GM18907 (cell line): Measurements from ENCODE around the gene CLPTM1L.
"Not testable (repeated sequence)": the region's sequence is repeated elsewhere in the genome, so short reads cannot be mapped to it uniquely, and the experiment has no call there.

ENCODE experiments used
- ATAC-seq: cut with Tn5 transposase; IDR thresholded peaks from one replicate; pipeline ENCODE4 v1.9.1; 2021; ENCODE audit warnings: mild to moderate bottlenecking, moderate library complexity; ENCODE audit not compliant: unreplicated experiment

The CLPTM1L gene

DNA sequence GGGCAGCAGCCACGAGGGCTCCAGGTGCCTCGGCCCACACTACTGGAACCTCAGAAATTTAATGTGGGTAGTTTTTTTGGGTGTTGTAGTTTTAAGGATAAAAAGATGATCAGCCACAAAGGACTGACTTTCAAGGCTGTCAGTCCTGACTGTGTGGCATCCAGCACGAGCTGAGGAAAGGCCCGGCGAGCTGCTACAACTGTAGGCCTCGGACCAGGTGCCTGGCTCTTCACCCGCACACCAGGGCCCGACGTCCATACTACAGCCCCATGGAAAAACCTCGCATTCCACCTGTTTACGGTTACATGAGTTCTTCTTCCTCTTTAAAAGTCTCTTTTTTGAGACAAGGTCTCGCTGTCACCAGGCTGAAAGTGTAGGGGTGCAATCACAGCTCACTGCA is 2.6 kb downstream of the CLPTM1L start:
- ATAC-seq: no peak

DNA sequence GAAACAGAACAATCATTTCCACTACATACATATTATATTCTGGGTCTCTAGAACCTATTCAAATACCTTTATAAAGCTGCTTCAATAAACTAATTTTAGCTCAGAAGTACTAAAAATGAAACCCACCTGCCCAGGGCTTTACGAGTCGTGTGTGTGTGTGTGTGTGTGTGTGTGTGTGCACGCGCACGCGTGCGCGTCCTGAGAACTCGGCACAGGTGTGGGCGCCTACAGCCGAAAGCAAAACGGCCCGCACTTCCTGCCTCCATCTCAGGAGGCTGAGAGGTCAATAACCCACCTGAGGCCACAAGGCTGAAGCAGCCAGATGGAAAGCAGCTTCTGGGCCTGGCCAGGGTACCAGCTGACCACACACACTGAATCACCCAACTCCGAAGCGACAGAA is 3.0 kb downstream of the CLPTM1L start:
- ATAC-seq: no peak

DNA sequence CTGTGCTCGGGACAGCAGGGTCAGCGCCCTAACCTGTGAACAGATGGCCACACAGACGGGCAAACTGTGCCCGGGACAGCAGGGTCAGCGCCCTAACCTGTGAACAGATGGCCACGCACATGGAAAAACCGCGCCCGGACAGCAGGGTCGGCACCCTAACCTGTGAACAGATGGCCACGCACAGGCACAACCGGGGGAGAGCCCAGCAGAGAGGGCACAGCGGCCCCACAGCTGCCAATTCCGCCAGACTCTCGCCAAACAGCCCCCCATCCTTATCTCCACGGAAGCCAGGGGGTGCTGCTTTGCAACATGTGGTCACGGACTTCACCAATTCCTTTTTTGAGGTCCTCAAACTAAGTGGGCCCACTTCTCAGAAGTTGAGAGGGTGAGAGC is 5.1 kb downstream of the CLPTM1L start:
- not testable (repeated sequence) for ATAC-seq

DNA sequence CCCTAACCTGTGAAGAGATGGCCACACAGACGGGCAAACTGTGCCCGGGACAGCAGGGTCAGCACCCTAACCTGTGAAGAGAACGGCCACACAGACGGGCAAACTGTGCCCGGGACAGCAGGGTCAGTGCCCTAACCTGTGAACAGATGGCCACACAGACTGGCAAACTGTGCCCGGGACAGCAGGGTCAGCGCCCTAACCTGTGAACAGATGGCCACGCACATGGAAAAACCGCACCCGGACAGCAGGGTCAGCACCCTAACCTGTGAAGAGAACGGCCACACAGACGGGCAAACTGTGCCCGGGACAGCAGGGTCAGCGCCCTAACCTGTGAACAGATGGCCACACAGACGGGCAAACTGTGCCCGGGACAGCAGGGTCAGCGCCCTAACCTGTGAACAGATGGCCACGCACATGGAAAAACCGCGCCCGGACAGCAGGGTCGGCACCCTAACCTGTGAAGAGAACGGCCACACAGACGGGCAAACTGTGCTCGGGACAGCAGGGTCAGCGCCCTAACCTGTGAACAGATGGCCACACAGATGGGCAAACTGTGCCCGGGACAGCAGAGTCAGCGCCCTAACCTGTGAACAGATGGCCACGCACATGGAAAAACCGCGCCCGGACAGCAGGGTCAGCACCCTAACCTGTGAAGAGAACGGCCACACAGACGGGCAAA is 5.6 kb downstream of the CLPTM1L start:
- ATAC-seq: not testable (repeated sequence)

DNA sequence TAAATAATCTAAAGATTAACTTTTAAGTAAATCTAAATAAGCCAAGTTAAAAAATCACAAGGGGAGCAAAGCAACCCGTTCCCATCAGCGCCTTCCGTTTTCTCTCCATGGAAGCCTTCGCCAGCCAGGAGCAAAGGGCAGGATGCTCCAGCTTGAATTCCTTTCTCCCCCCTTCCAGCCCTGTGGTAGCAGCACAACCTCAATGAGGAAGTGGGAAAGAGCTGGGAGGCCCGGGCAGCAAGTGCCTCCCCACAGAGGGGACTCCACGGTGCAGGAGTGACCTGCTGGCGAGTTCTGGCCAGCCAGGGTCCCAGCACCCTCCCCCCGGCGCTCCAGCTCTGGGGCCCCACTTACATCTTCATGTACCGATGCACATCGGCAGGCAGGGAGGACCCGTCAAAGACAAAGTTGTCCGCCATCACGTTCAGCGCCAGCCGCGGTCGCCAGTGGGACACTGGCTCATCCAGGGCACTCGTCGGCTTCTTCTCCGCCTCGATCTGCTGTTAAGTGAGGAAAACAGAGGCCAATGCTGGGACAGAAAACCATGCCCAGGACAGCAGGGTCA is 6.3 kb downstream of the CLPTM1L start:
- no peak for ATAC-seq

DNA sequence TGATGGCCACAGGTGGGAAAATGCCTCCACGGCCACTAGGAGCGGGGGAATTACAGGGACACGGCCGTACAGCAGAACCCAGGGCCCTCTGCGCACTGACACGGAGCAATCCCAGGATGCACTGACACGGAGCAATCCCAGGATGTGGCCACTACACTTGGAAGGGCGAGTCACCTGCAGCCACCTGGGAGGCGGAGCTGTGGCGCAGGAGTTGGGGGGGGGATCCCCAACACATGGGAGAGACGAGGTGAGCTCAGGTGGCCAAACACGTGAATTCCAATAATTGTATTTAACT is 6.8 kb downstream of the CLPTM1L start:
- no peak for ATAC-seq

DNA sequence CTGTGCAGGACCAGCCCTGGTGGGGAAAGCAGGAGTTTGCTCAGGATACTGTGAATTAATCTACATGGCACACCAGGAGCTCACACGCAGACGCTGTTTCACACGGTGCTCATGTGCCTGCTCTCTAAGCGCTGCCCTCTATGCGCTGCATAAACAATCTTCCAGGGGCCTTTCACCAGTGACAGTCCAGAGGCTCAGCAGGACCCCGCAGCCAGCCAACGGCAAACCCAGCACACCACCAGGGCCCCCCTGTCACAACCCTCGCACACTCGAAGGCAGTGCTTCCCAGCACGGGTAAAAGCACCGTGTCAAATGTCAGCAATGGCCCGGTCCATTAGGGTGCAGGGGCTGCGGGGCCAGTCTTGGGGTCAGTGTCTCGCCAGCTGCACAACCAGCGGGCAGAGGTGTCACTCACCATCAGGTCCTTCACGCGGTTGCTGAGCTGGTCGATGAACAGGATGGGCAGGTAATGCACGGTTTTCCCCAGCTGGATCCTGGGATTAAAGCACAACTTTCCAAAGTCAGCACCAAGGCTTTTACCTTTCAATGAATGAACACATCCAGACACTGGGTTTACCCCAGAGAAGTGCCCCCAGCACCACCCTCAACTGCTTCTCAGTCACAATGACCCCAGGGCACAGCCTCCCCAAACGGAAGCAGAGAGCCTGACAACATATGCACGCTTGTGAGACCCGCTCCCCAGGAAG is 7.3 kb downstream of the CLPTM1L start:
- no peak for ATAC-seq

DNA sequence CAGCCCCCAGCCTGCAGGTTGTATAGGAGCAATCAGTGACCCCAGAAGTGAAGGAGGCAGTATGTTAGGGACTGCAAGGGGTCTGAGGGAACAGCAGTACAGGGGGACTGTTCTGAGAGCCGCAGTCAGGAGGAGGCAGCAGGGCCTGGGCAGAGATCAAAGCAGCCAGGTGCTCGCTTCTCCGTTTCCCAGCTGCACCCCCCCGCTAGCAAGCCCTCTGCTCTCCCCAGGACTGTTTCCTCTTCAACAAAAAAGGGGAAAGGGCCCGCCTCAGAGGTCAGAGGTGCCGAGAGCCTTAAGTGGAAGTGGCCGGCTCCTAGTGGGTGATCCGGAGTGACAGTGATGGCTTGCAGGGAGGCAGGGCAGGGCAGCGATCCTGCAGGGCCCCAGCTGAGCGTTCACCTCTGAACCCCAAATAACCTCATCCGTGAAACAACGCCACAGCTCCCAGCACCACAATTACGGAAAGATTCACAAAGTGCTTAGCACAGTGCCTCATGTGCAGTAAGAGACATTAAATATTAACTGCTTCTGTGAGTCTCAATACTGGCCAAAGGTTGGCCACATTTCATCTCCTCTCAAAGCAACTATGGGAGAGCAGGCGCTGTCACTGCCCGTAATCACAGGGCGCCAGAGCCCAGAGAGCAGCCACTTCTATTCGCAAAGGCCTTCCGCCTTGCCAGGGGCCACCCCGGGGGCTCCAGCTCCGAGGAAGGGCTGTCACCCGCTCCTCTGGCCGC is 8.0 kb downstream of the CLPTM1L start:
- ATAC-seq: no peak

DNA sequence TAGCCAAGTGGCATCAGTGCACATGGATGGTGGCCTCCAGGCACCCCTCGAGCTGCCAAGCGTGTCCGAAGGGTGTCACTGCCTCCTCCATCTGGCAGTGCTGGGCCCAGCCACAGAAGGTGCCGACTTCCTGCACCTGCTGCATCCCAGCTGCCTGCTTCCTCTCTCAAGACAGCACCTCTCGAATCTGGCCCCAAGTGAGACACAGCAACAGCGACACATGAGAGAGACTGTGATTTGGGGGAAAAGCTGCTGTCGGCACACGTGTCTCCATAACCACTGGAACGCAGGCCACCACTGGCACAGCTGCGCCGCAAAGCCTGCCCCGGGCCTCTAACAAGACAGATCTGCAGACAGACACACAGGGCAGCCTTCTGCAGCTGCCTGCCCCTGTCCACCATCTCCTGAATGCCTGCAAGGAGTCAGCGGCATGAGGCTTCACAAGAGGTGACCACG is 8.8 kb downstream of the CLPTM1L start:
- no peak for ATAC-seq

DNA sequence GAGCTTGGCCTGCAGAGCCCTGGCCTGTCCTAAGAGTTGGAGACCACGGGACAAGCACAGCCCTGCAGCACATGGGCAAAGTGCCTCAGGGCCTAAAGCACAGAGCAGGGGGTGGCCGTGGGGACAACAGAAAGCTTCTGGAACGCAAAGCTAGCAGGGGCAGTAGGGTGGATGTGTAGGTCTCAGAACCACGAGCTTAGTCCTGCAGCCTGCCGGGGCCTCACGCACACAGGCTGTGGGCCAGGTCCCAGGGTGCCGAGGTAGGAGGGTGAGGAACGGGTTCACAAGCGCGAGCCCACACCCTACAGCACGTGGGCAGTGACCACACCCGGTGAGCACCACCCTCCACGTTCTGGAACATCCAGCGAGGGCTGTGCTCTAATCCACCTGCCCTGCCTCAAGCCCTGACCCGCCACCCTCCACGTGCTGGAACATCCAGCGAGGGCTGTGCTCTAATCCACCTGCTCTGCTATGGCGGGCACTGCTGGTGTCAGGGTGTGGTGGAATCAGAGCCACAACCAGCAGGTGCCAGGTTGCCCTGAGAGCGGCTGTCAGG is 9.3 kb downstream of the CLPTM1L start:
- no peak for ATAC-seq

DNA sequence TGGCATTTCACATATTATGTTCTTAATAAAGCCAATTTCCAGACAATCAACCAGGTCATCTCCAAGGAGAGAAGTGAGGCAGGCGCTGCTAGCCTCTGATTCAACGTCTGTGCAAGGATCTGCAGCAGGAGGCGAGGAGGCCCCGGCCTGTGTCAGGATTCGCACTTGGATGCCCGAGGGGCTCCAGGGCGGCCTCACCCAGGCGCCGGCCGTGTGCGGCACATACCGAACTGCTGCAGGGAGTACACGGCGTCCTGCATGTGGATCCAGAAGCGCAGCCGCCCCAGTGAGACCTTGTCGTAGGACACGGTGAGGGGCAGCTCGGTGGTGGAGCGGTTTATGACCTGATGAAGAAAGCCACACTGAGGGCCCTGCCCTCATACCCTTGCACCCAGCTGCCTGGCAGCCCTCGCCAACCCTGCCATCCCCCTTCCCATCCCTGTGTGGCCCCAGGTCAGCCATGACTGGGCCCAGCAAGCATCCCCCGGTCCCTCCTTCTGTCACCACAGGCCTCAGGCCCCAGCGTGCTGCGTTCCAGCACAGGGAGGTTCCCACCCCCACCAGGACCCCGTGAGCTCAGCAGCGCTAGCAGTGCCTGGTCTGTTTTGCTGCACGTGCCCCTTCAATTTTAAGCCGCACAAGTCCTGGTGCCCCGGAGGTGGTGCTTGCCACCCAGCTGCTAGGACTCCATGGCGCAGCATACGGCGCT is 9.9 kb downstream of the CLPTM1L start:
- ATAC-seq: no peak

DNA sequence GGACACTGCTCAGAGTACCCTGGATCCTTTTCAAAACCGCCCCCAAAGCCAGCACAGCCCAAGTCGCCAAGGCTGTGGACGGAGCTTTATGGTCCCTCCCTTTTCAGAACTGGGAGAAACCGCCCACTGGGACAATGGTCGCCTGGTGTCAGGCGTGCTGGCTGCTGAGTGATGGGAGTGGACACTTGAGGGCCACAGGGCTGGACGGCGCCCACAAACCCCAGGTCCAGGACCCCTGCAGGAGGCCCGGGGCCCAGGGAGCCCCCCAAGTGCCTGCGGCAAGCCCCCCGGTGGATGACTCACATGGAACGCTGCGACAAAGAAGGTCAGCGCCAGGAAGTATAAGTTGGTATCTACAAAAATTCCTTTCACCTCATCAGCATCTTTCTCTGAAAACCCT is 10.9 kb downstream of the CLPTM1L start:
- ATAC-seq: no peak

DNA sequence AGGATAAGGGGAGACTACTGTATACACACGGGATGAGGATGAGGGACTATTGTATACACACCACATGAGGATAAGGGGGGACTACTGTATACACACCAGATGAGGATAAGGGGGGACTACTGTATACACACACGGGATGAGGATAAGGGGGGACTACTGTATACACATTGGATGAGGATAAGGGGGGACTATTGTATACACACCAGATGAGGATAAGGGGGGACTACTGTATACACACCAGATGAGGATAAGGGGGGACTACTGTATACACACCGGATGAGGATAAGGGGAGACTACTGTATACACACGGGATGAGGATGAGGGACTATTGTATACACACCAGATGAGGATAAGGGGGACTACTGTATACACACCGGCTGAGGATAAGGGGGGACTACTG is 11.6 kb downstream of the CLPTM1L start:
- not testable (repeated sequence) for ATAC-seq

DNA sequence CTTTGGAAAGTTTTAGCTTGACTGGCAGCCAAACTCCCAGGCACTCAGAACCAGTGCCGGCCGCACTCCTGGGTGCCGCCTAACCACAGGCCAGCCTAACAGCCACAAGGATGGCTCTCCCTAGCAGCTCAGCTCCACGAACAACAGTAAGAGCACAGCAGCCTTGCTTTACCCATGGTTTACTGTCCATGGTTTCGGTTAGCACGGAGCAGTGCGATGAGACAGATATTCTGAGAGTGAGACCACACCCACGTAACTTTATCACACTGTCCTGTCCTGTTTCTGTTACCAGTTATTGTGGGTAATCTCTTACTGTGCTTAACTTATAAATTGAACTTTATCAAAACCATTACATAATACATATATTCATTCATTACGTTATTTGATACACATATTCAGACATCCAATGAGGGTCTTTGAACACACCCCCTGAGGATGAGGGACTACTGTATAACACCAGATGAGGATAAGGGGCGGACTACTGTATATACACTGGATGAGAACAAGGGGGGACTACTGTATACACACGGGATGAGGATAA is 12.4 kb downstream of the CLPTM1L start:
- no peak for ATAC-seq

DNA sequence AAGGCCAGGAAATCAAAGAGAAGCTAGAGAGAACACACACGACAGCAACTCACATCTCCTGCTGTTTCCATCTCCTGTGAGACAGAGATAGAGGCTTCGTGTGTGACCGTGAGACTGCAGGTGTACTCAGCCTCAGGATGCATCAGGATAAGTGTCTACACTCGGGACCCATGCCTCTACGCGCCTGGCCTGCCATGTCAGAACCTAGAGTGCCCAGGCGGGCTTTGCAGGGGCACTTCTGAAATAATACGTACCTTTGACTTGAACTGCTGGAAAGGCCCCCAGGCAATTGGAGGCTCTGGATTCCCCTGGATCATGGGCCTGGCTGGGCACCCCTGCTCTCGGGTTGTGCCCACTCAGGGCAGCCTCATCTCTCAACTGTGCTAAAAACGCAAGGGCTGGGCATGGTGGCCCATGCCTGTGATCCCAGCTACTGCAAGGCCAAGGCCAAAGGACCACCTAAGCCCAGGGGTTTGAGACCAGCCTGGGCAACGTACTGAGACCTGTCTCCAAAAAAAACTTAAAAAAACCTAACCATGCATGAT is 13.0 kb downstream of the CLPTM1L start:
- ATAC-seq: no peak

DNA sequence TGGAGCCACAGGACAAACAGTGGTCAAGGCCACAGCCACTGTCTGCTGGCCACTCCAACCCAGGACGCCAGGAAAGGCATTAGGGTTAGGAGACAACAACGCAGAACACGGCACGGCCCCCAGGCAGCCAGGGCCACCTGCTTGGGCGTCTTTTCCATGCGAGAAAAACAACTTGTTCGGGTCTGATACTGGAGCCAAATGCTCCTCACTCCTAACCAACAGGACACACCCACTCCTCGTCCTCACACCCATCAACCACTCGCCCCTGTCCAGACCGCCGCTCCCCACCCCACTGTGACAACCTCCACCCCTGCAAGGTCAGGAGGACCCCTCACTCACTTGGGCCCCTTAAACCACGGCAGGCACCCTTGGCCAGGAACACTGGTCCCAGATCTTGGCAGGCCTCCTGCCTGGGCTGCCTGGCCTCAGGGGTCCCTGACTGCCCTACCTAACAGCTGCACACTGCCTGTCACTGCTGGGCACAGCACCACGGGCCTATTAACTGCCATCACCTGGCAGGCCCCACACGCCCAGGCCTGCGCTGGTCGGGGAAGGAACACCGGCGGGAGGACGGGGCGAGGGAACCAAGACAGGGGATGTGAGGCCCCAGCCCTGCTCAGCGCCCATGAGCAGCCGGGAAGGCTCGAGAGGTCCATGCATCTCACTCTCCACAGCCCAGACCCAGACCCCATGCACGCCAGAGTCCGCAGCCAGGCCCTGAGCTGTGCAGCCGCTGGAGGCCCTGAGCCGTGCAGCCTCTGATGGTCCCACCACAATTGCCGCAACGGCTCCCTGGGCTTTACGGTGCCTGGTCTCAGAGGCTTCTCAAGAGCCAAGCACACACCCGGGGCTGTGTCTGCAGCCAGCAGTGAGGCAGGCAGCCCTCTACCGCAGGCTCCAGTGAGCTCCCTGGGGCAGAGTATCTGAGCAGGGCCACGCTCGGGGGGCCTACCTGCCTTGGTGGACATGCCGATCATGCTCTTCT is 13.8 kb downstream of the CLPTM1L start:
- no peak for ATAC-seq

DNA sequence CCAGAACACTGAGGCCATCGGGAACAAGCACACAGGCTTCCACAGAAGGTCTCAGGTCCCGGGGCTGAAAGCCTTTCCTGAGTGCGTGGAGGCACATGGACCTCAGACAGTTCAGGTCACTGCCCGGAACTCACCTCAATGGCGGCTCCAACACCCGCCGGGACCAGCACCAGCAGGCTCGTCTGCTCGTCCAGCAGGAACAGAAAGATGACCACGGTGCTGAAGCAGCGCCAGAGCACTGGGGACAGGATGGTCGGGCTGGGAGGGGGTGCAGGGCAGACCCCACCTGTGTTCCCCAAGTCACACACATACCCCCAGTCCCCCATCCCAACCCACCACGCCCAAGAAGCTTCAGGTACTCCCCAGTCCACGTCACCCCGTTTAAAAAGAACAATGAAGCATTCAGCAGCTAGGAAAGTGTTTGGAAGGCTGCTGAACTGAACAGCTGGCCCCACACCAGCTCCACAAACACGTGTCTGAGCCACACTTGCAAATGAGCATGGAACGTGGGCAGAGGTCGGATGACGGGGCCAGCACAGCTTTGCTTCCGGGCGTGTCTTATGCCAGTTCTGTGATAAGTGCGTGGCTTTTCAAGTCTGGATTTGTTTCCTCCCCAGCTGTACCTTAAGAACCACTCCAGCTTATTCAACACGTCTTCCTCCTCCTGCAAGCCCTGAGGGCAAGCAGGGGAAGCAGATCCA is 14.6 kb downstream of the CLPTM1L start:
- ATAC-seq: no peak

DNA sequence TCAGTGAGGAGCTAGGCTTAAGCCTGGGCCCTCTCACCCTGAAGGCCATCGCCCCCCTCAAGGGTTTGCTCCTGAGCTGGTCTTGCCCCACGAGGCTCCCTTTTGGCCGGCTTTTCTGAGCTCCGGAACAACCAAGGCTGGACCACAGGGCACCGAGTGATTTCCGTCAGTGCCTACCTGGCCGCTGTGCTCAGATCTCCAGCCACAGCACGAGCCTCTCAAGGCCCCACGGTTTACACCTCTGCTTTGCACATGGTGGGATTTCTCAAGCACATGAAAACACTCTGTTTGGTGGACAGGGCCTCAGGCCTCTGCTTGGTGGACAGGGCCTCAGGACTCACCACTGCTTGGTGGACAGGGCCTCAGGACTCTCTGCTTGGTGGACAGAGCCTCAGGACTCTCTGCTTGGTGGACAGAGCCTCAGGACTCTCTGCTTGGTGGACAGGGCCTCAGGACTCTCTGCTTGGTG is 15.8 kb downstream of the CLPTM1L start:
- ATAC-seq: no peak
